OCI-M2 (cell line): ENCODE measurements around the gene RAPGEF5.

Experiments used
- DNase-seq: peaks from one replicate; lab custom pipeline; 2025; ENCODE audit not compliant: unreplicated experiment; lab: John Stamatoyannopoulos, UW

Gene RAPGEF5

DNA sequence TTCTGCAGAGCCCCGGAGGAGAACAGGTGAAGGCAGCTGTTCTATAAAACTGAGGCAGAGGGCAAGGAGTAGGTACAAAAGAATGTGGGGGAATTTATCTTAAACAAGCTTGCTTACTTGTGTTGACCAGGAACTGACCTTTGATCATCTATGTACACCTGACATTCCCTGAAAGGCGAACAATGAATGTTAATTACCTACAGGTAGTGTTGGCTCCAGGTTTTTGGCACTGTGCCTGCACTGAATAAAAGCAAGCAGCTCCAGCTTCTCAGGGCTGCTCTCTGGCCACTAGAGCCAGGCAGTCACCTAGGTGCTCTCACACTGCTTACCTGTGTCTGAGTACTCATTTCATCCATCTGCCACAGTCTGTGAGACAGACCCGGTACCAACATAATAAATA lies 87.0 kb downstream of the RAPGEF5 start:
- DNase-seq, result no peak

DNA sequence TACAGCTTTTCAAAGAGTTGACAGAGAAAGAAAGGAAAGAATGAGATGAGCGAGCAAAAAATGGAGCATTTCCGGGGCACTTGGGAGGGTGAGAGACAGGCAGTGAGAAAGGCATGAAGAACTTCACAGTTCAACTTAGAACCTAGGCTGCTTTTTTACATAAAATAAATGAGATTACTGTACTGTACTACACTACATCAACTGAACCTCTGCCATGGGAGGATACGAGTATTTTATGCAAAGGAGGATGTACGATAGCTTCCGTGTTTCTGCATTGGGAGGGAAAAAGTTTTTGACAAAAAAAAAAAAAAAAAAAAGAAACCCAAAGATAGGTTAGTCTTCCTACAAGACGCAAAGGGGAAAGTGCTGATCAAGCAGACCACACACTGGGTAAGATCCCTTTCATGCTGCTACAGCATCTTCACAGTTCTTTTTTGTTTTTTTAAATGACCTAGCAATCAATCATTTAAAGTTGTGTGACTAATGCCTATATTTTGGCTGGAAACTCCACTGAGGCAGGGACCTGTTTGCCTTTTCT lies 88.0 kb downstream of the RAPGEF5 start:
- no peak for DNase-seq

DNA sequence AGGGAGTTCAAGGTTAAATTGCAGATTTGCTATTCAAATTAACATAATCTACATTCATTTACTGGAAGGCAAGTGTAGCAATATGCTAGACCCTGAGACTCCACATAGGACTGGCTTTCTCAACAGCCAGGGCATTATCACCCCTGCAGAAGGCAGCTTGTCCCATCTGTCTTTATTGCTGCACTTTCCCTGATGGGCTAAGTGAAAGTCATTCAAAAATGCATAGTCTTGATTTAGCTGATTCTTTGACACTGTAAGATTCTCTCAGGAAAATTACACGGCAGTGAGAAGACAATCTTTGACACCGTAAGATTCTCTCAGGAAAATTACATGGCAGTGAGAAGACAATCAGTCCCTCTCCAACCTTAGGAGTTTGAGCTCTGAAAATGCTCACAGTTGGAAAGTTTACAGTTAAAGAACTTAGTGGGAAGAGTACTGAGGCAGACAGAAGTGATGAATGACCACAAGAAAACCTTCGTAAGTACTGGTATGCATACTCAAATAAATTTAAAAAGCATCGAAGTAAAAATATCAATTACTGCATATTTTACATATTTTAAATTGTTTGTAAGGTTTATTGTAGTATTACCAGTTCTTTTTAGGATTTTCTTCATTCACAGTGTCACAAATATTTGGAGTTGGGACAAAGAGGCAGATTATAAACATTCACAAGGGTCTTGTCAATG lies 88.9 kb downstream of the RAPGEF5 start:
- DNase-seq, result no peak

DNA sequence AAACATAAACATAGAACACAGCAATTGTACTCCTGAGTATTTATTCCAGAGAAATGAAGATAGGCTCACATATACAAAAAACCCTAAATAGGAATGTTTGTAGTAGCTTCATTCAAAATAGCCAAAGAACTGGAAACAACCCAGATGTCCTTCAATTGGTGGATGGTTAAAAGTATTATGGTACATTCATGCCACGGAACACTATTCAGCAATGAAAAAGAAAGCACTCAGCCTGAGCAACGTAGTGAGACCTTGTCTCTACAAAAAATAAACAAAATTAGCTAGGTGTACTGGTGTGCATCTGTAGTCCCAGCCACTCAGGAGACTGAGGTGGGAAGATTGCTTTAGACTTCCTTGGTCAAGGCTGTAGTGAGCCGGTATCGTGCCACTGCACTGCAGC lies 94.4 kb downstream of the RAPGEF5 start:
- DNase-seq, result no peak

DNA sequence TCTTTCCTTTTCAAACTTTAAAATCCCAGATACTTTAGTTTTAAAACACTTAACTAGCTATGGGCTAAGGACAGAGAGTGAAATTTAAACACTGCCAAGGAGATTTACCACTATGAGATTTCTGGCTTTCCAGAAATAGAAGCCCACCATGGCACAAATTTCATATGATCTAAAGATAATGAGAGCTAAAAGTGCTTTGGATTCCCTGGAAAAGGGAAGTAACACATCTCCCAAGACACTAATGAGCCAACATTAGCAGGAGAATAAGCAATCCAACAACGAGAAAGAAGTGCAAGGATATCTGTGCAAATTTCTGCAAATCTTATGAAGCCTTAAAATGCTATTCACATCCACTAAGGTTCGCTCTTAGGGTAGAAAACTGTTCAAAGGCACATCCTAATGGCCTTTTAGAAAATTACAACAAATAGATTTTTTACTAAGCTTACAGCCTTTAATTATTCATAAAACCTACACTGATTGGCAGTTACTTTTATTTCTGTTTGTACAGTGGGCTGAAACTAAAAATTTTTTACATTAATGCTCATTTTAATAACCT lies 100.3 kb downstream of the RAPGEF5 start:
- DNase-seq, result no peak

DNA sequence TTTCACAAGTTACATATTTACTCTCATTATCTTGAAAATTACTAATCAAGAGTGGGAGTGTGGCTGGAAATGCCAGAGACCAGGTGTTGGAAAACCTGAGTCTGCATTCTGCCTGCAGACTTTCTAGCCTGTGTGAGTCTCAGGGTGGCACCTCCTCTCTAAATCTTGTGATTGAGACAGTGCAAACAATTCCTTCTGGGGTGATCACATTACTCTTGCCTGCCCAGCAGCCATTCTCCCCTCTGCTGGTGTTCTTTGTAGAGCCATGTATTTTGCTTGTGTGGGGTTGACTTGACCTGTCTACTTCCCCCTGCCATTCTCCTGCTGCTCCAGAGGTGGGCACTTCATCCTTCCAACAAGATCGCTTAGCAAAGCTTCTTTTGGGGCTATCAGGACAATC lies 101.1 kb downstream of the RAPGEF5 start:
- DNase-seq, result no peak

DNA sequence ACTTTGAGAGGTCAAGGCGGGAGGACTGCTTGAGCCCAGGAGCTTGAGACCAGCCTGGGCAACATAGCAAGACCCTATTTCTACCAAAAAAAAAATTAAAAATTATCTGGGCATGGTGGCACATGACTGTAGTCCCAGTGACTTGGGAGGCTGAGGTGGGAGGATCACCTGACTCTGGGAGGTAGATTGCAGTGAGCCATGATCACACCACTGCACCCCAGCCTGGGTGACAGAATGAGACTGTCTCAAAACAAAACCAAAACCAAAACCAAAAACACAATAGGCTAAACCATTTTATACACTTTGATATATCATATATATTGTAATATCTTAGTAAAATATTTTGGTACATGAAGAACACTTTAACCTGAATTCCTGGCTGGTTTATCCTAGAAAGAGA lies 101.6 kb downstream of the RAPGEF5 start:
- DNase-seq, result no peak

DNA sequence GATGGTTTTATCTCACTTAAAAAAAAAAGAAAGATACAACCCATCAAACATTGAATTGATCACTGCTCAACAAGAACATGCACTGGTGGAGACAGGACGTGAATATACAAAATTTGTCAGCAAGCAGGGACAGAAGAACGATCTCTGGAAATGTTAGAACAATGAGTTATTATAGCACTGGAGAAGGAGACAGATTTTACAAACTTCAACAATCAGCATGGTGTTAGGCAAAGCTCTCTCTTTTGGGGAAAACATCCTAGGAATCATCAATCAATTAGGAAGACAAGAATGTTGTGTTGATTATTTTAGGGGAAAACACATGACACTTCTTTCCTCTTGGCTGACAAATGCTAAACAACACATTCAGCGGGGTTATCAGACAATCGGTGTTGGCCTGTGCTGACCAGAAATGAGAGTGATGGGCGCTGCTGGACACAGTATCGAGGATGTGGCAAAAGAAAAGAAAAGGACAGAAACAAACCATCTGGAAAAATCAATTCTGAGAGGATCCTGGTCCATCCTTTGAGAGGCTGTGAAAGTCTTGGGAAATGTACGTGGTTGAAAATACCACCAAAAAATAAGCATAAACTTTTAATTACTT lies 103.9 kb downstream of the RAPGEF5 start:
- DNase-seq, result no peak

DNA sequence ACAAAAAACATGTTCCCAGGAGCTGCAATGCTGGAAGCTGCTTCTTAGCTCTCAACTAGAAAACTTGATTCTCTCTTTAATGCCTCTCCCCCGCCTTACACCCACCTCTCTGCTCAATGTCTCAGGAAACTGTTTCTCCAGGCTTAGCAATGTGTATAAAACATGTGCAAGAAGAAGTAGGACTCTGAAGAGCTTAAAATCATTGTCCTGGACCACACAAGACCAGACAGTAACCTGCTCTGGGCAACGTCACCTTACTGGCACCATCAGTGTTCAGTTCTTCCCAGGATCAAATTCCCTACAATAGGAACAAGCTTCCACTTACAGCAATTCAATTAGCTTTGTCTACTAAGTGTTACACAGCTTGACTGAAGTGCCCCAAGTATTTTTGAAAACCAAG lies 104.9 kb downstream of the RAPGEF5 start:
- no peak for DNase-seq

DNA sequence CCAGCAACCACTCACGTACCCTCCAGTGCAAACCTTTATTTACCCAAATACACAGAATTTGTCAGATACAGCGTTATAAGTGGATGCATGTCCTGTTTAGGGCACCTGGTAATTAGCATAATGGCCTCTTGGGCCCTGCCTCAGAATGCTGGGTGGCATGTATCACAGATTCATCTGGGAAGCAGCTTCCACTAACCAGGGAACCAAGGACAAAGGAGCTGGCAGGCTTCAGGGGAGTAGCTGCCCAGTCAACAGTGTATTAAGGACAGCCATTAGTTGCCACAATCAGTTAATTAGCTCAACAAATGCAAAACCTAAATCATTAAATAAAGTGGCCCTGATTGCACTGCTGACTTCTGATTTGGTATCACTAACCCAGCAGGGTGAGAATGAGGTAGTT lies 105.7 kb downstream of the RAPGEF5 start:
- DNase-seq, result no peak

DNA sequence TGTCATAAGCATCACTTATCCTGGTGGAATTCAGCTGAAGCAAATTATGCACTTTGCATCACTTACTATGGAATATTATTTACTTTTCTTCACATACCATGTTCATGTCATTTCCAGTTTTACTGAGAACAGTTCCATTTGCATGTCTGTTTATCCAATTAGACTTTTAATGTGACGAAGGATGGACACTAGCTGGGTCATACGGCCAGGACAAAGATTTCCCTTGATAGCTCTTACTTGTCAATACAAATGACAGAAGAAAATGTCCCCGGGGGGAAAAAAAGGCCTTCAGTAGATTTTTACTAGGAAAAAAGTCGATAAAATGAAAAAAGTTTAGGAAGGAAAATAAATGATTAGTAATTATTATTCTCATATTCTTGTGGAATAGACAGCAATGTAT lies 106.6 kb downstream of the RAPGEF5 start:
- DNase-seq, result no peak

DNA sequence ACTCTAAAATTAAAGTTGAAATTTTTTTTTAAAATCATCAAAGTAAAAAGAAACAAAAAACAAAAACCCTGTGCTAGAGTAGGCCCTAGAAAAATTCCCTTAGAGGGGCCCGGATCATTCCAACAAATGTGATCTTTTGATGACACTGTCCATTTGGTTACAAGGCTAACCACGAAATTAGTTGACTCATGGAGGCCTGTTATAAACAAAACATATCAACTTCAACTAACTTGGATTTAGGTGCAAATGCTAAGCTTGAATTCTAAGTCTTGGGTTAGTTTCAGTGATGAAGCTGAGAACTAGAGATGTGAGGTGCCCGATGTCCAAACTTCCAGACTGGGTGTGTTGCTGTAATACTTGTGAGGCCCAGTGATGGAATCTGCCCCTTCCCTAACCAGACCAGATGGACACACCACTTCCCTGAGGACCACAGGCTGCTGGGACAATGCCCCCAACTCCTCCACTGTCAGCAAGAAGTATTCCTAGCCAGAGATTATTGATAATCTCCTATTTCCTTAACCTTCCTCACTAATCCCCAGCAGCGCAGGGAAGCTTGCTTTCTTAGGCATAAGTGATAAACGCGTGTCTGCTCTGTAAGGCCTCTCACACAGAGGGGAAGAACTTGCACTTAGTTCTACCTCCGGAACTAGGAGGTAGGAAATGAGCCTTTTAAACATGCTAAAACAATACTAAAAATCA lies 108.7 kb downstream of the RAPGEF5 start:
- no peak for DNase-seq

DNA sequence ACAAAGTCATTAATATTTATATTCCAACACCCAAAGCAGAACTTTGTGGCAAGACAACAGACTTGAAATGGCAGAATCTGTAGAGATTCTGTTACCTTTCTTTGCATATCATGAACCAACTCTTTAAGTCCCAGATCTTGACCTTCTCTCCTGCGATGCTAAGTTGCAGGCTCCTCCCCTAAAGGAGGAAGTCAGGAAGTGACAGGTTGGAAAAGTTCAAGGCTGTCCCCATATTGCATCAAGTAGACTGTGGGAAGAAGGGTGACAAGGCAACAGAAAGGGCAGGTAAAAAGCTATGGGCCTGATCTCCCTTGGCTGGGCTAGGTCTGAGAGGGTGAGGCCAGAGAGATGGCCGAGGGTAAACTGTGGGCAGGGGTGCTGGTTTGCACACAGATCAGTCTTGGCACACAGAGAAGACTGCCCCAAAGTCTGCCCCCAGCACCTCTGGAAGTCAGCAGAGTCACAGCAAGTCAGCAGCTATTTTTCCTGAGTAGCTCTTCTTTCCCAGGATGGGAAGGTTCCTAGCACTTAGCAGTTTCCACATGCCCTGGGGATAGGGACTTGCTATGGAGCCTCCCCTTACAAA lies 115.1 kb downstream of the RAPGEF5 start:
- DNase-seq, result no peak

DNA sequence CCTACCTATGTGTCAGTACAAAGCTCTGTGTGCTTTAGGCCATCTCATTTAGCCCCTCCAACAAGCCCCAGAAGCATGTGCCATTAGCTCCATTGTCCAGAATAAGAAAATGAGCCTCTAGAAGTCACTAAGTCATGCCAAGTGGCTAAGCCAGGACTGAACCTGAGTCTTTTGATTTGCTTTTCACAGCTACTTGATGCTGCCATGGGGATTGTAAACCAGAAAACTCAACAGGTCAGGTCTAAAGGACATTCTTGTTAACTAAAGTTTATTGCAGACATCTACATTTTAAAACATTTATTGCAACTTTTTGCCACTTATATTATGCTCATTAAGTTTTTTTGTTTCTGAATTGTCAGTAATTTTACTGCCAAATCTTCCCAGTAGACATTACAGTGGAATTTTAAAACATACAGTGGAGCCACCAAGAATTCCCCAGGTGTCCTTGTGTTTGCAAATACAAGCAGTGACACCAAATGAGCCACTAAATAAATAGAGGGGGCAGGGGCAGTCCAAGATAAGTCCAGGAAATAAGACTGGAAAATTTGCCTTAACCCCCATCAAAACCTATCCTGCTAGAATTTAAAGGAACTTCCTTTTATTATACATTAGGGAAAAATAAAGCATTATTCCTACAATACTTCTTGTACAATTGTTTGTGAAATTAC lies 115.9 kb downstream of the RAPGEF5 start:
- no peak for DNase-seq

DNA sequence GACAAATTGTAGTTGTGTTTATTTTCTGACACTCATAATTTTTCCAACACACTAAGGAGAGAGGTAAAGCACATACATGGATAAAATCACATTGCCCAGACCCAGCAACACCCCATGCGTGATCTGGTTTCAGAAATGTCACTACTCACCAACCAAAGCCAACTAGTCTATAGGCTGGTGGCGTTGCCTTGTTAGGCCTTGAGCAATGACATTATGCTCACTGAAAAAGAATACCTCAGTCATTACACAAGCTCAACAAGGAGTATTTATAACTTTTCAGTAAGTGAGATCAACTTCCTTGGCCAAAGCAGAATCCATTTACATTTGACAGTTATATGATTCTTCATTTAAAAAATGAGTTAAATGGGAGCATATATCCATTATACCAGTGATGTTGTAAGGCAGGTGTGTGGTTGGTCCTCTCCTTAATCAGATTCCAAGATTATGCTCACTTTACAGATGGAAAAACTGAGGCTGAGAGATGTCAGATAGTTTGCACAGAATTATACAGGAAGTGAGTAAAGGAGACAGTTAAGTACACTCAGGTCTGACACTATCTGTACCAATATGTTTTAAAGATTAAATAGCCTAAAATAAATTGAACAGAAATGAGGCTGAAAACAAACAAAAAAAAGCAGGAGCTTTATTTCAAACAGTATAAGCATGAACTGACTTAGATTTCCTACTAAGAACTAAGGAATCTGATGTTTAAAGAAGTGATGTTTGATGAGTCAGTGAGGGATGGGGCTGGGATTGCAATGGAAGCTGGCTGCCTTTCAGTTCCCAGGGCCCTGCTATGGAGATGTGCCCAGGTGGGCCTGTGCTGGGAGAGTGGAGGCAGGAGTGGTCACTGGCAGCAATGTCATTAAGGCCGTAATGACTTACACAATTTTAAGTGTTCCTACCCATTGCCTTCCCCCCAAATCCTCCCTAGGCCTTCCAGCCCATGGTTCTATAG lies 118.3 kb downstream of the RAPGEF5 start:
- DNase-seq, result no peak

DNA sequence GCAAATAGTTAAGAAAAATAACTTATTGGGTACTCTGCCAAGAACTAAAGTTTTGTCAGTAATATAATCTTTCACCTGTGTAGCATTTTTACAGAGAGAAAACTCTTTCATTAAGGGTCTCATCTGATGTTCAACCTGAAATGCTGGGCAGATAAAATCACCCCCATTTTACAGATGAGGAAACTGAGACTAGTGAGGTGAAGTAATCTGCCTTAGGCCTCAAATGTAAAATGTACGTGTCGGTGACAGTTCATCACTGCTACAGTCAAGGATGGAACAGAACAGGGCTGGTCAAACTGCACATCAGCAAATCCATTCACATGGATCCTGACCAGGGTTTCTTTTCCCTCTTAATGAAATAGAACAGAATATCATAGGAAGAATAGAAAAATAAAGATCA lies 121.8 kb downstream of the RAPGEF5 start:
- no peak for DNase-seq

DNA sequence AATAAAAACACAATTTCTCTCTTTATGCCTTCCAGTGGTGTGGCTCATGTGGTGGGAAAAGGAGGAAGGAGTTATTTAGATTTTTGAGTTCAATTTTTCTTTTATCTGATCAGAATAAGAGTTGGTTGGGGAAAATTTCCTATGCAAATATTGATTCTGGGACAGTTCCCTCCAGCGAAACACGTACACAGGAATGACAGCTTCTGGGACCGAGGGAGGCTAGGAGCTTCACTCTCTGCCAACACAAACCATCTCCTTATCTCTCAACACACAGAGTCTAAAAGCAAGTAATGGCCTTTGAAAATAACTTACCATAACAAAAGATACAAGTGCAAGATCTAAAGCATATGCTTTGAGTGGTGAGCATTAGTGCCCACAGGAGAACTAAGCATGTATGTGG lies 122.7 kb downstream of the RAPGEF5 start:
- DNase-seq, result no peak

DNA sequence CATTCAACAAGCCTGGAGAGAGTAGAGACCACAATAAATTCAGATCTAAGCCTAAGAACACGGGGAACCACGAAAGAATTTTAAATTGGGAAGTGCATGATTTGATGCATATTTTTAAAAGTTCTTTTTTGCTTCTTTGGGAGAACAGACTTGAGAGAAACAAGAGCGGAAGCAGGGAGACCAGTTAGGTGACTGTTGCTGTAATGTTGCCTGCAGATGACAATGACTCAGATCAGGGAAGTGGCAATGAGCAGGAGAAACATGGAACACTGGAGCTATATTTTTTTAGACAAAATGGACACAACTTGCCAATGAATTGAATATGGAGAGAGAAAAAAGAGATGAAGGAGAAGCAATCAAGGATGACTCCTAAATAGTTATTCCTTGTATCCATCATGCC lies 125.1 kb downstream of the RAPGEF5 start:
- DNase-seq, result no peak

DNA sequence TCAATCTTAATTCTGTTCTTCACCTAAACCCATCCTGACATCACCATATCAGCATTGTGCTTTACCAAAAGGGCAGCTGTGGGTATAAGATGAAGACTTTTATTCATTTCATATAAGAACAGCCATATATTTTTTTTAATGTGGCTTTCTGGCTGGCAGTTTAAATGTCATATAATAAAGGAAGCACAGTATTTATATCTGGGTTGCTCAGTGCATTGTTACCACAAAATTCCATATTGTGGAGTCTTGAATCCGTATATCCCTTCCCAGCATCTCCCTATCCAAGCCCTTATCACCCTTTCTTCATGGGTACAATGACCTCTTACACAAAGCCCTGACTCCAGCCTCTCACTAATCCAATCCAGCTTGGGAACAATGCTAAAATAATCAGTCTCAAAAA lies 125.8 kb downstream of the RAPGEF5 start:
- no peak for DNase-seq

DNA sequence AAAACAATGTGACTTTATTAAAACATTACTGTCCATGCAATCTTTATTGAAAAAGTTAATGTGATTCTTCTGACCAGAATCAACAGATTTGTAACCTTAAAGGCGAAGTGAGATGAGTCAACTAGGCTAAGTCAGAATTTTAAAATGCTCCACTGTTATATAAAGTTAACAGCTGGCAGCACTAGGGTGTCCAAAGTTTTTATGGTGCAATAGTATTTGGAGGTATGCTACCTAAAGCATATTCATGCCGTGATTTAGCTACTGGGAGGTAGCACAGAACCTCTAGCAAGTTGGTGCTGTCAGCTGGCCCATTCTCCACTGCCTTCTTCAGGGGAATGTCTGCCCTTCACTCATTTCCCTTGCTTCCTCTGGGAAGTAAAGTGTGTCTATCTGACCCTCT lies 126.7 kb downstream of the RAPGEF5 start:
- DNase-seq, result no peak
